Measurements from ENCODE around the gene CLN3.

- TF ChIP-seq CTCF (IDR thresholded peaks at IDR 0.05) = no peak
- no peak for TF ChIP-seq POLR2A (IDR thresholded peaks at IDR 0.05)
Observed at GRCh38 chr16:28528463-28528867, 36.6 kb upstream of the CLN3 start.

Measured in adrenal gland (tissue), 5 donors.